ENCODE measurements around the gene ZFAND3. TPM values are rescaled to one million over a fixed set of nuclear protein-coding genes. Genes with fewer than 3 reads are reported as not detected.

ZFAND3 gene
- total RNA-seq, 6 experiments from 2014 or later: 75.2 to 93.2 (median 87.0) TPM

- peak overlapping the region; percentile 1; the same call in 1 of the 2 replicates for H3K27ac Mint-ChIP-seq
- peaks cover 72% of the 10 kb centered on the region for H3K4me1 Mint-ChIP-seq (ENCODE audit: low read depth)
- H3K36me3 Mint-ChIP-seq (ENCODE audit: low read depth): no peaks in the 10 kb centered on the region
- no peaks in the 10 kb centered on the region for H3K9me3 Mint-ChIP-seq
- no peaks in the 10 kb centered on the region for H3K27me3 Mint-ChIP-seq (ENCODE audit: insufficient read depth)
- H3K4me3 Mint-ChIP-seq: no peak overlapping the region
- DNase-seq: no peak
- TF ChIP-seq CTCF (IDR thresholded peaks at IDR 0.05): no peak
Measured at GRCh38 chr6:37861452-37861851, 41.9 kb downstream of the ZFAND3 start.

- H3K4me3 Mint-ChIP-seq: no peak overlapping the region; the same call in 1 of the 2 replicates
- DNase-seq: no peak
- no peaks in the 10 kb centered on the region for H3K36me3 Mint-ChIP-seq (ENCODE audit: low read depth)
- H3K4me1 Mint-ChIP-seq (ENCODE audit: low read depth): peaks cover 76% of the 10 kb centered on the region
- TF ChIP-seq CTCF (IDR thresholded peaks at IDR 0.05): no peak
- H3K9me3 Mint-ChIP-seq: no peaks in the 10 kb centered on the region
- no peaks in the 10 kb centered on the region for H3K27me3 Mint-ChIP-seq (ENCODE audit: insufficient read depth)
- peak overlapping the region; percentile 18; the same call in 1 of the 2 replicates for H3K27ac Mint-ChIP-seq
Measured at GRCh38 chr6:37862430-37862829, 42.9 kb downstream of the ZFAND3 start.

- Mint-ChIP-seq H3K27me3 (ENCODE audit: insufficient read depth) (no peaks in the 10 kb centered on the region), H3K36me3 (ENCODE audit: low read depth) (no peaks in the 10 kb centered on the region), H3K27ac (peak overlapping the region; percentile 18; the same call in 1 of the 2 replicates), H3K9me3 (no peaks in the 10 kb centered on the region), H3K4me1 (ENCODE audit: low read depth) (peaks cover 76% of the 10 kb centered on the region), H3K4me3 (no peak overlapping the region; the same call in 1 of the 2 replicates)
- peak; percentile 67 for DNase-seq
- TF ChIP-seq CTCF (IDR thresholded peaks at IDR 0.05): no peak
Measured at GRCh38 chr6:37862992-37863391, 43.5 kb downstream of the ZFAND3 start.

GRCh38 chr6:37864250-37864649 is 44.7 kb downstream of the ZFAND3 start:
- DNase-seq: no peak
- H3K9me3 Mint-ChIP-seq: no peaks in the 10 kb centered on the region
- H3K36me3 Mint-ChIP-seq (ENCODE audit: low read depth): no peaks in the 10 kb centered on the region
- no peak overlapping the region for H3K4me3 Mint-ChIP-seq
- H3K27ac Mint-ChIP-seq: no peak overlapping the region
- H3K27me3 Mint-ChIP-seq (ENCODE audit: insufficient read depth): no peaks in the 10 kb centered on the region
- H3K4me1 Mint-ChIP-seq (ENCODE audit: low read depth): peaks cover 77% of the 10 kb centered on the region
- TF ChIP-seq CTCF (IDR thresholded peaks at IDR 0.05): no peak

- Mint-ChIP-seq H3K9me3 (no peaks in the 10 kb centered on the region), H3K4me3 (no peak overlapping the region), H3K4me1 (ENCODE audit: low read depth) (peaks cover 74% of the 10 kb centered on the region), H3K36me3 (ENCODE audit: low read depth) (no peaks in the 10 kb centered on the region), H3K27ac (no peak overlapping the region), H3K27me3 (ENCODE audit: insufficient read depth) (no peaks in the 10 kb centered on the region)
- no peak for TF ChIP-seq CTCF (IDR thresholded peaks at IDR 0.05)
- no peak for DNase-seq
Measured at GRCh38 chr6:37865504-37865903, 46.0 kb downstream of the ZFAND3 start.
